Erythroblast (primary cell): ENCODE results near the gene BBLN.

ENCODE experiments used
- GATA1 ChIP-seq: IDR thresholded peaks from 2 replicates; pipeline ENCODE4 v1.6.1; 2011; ENCODE audit warnings: low read depth, mild to moderate bottlenecking, control low read depth, low read length, moderate library complexity
- POLR2A ChIP-seq: IDR thresholded peaks from 2 replicates; pipeline ENCODE4 v1.6.1; 2011; ENCODE audit warnings: mild to moderate bottlenecking, low read length

- TF ChIP-seq POLR2A (no peak), GATA1 (no peak)
Measured at GRCh38 chr9:128175102-128175563, 15.1 kb downstream of the BBLN start.
